ENCODE results near the gene BGLAP. TPM values are rescaled to one million over a fixed set of nuclear protein-coding genes. Genes with fewer than 3 reads are reported as not detected.

BGLAP gene
- total and polyA plus RNA-seq, 2 of the 13 experiments (the other 11 are each of a cell fraction or from before 2014, with no cell fraction given), result 0.62 to 1.6 TPM

DNA sequence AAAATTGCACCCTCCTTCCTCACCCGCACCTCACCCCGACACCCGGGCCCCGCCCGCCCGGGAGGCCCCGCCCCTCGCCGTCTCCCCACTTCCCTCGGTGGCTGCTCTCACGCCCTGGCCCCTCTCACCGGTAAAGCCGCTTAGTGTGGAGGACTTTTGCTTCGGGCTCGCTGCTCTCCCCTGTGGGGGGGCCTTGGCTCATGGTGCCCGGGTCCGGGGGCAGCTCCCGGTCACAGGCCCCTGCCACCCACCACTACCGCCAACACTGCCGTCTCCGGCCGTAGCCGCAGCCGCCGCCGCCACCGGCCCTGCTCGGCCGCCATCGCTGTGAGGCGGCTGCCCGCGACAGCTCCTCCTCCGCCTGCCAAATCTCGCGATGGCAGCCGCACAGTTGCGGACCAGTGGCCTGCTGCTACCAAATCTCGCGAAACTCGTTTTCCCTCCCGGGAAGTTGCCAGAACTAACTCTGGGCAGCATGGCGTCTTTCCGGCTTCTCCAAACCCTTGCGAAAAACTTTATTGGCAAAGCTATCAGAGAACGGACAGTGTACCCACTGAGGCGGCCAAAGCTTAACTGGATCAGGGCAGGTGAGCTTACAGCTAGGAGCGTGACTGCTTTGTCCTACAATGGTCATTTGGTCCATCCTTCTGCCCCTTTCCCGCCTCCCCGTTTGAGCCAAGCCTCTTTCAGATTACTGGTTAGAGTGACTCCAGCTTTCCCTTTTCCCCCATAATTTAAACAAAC lies 40.7 kb downstream of the BGLAP start, which contains the start of gene SMG5 (continued):
- TF ChIP-seq, protein P1, sequence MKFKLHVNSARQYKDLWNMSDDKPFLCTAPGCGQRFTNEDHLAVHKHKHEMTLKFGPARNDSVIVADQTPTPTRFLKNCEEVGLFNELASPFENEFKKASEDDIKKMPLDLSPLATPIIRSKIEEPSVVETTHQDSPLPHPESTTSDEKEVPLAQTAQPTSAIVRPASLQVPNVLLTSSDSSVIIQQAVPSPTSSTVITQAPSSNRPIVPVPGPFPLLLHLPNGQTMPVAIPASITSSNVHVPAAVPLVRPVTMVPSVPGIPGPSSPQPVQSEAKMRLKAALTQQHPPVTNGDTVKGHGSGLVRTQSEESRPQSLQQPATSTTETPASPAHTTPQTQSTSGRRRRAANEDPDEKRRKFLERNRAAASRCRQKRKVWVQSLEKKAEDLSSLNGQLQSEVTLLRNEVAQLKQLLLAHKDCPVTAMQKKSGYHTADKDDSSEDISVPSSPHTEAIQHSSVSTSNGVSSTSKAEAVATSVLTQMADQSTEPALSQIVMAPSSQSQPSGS (CRISPR knock-in tag; IDR thresholded peaks at IDR 0.05), result peak; percentile 73; the same call in 1 of the 2 replicates
- TF ChIP-seq ZNF263 (CRISPR knock-in tag; IDR thresholded peaks at IDR 0.05) (no peak), ZNF292 (CRISPR knock-in tag; IDR thresholded peaks at IDR 0.05; ENCODE audit: borderline replicate concordance, low read depth) (peak; percentile 16; the same call in 1 of the 2 replicates), ZNF274 (CRISPR knock-in tag; IDR thresholded peaks at IDR 0.05) (peak; percentile 86), HCFC1 (IDR thresholded peaks at IDR 0.05; ENCODE audit: low read depth, low read length) (peak; percentile 86), HMG20B (CRISPR knock-in tag; conservative IDR thresholded peaks at IDR 0.05) (peak; percentile 59; the same call in 1 of the 2 replicates), ZNF10 (CRISPR knock-in tag; IDR thresholded peaks at IDR 0.05; ENCODE audit: borderline replicate concordance, low read depth) (no peak), ZBTB38 (CRISPR knock-in tag; IDR thresholded peaks at IDR 0.05) (0 out of 2 replicates have a peak, but pooled peaks have one; percentile 18), NFYB (CRISPR knock-in tag; IDR thresholded peaks at IDR 0.05) (peak; percentile 73), POLR2A (IDR thresholded peaks at IDR 0.05; ENCODE audit: insufficient read depth in 1 of 2, low read depth in 2 of 2, low read length in 2 of 2) (peak; percentile 90 to 91), ISL2 (CRISPR knock-in tag; IDR thresholded peaks at IDR 0.05) (peak; percentile 69), ZNF143 (CRISPR knock-in tag; IDR thresholded peaks at IDR 0.05) (peak; percentile 78), ZNF737 (CRISPR knock-in tag; IDR thresholded peaks at IDR 0.05; ENCODE audit: borderline replicate concordance) (no peak), SIX1 (CRISPR knock-in tag; IDR thresholded peaks at IDR 0.05; ENCODE audit: borderline replicate concordance) (peak; percentile 81; the same call in 1 of the 2 replicates), ZKSCAN1 (IDR thresholded peaks at IDR 0.05; ENCODE audit: low read length) (peak; percentile 81; the same call in 1 of the 2 replicates), HNRNPH1 (optimal IDR thresholded peaks at IDR 0.05; ENCODE audit: low read depth, low read length) (no peak), SIN3A (IDR thresholded peaks at IDR 0.05; ENCODE audit: borderline replicate concordance, low read depth, low read length) (peak; percentile 98), ZNF709 (CRISPR knock-in tag; IDR thresholded peaks at IDR 0.05) (peak; percentile 89; the same call in 1 of the 2 replicates)
- TF ChIP-seq, protein P2, sequence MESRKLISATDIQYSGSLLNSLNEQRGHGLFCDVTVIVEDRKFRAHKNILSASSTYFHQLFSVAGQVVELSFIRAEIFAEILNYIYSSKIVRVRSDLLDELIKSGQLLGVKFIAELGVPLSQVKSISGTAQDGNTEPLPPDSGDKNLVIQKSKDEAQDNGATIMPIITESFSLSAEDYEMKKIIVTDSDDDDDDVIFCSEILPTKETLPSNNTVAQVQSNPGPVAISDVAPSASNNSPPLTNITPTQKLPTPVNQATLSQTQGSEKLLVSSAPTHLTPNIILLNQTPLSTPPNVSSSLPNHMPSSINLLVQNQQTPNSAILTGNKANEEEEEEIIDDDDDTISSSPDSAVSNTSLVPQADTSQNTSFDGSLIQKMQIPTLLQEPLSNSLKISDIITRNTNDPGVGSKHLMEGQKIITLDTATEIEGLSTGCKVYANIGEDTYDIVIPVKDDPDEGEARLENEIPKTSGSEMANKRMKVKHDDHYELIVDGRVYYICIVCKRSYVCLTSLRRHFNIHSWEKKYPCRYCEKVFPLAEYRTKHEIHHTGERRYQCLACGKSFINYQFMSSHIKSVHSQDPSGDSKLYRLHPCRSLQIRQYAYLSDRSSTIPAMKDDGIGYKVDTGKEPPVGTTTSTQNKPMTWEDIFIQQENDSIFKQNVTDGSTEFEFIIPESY (CRISPR knock-in tag; IDR thresholded peaks at IDR 0.05), result peak; percentile 53; the same call in 1 of the 2 replicates
- TF ChIP-seq, protein P3, sequence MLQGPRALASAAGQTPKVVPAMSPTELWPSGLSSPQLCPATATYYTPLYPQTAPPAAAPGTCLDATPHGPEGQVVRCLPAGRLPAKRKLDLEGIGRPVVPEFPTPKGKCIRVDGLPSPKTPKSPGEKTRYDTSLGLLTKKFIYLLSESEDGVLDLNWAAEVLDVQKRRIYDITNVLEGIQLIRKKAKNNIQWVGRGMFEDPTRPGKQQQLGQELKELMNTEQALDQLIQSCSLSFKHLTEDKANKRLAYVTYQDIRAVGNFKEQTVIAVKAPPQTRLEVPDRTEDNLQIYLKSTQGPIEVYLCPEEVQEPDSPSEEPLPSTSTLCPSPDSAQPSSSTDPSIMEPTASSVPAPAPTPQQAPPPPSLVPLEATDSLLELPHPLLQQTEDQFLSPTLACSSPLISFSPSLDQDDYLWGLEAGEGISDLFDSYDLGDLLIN (CRISPR knock-in tag; IDR thresholded peaks at IDR 0.05; ENCODE audit: borderline replicate concordance), result no peak
- TF ChIP-seq, protein P4, sequence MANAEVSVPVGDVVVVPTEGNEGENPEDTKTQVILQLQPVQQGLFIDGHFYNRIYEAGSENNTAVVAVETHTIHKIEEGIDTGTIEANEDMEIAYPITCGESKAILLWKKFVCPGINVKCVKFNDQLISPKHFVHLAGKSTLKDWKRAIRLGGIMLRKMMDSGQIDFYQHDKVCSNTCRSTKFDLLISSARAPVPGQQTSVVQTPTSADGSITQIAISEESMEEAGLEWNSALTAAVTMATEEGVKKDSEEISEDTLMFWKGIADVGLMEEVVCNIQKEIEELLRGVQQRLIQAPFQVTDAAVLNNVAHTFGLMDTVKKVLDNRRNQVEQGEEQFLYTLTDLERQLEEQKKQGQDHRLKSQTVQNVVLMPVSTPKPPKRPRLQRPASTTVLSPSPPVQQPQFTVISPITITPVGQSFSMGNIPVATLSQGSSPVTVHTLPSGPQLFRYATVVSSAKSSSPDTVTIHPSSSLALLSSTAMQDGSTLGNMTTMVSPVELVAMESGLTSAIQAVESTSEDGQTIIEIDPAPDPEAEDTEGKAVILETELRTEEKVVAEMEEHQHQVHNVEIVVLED (CRISPR knock-in tag; IDR thresholded peaks at IDR 0.05; ENCODE audit: borderline replicate concordance), result peak; percentile 75
- TF ChIP-seq, protein P5, sequence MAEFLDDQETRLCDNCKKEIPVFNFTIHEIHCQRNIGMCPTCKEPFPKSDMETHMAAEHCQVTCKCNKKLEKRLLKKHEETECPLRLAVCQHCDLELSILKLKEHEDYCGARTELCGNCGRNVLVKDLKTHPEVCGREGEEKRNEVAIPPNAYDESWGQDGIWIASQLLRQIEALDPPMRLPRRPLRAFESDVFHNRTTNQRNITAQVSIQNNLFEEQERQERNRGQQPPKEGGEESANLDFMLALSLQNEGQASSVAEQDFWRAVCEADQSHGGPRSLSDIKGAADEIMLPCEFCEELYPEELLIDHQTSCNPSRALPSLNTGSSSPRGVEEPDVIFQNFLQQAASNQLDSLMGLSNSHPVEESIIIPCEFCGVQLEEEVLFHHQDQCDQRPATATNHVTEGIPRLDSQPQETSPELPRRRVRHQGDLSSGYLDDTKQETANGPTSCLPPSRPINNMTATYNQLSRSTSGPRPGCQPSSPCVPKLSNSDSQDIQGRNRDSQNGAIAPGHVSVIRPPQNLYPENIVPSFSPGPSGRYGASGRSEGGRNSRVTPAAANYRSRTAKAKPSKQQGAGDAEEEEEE (CRISPR knock-in tag; IDR thresholded peaks at IDR 0.05; ENCODE audit: borderline replicate concordance), result no peak

Measured in HepG2 (cell line).